ENCODE results near the gene KIAA1755.
A peak's percentile ranks its signal among the peaks of the same experiment; 100 is the strongest.

The KIAA1755 gene

GRCh38 chr20:38192323-38192885 lies 68.1 kb downstream of the KIAA1755 start:
- in situ Hi-C loops (cut with HindIII; ENCODE audit: low pct_ligation_motif_present, low sequenced_read_pairs) = no loop called here
- Histone ChIP-seq H3K36me3 (replicated peaks) (no peaks in the 10 kb centered on the region), H3K27me3 (replicated peaks) (no peaks in the 10 kb centered on the region)

DNA sequence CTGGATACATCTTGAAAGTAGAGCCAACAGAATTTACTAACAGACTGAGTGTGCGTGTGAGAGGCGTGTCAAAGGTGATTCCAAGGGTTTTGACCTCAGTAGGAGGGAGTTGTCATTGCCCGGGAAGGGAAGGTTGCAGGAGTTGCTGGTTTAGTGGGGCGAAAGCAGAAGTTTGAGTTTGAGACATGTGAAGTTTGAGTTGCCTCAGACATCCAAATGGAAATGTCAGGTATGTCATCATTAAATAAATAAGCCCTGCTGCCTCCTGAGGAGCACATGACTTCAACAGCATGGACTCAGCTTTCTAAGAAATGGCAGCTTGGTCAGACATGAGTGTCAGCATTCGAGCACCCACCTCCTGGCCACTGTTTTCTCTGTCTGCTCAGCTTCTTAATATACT lies 68.9 kb downstream of the KIAA1755 start:
- DNase-seq = no peak
- Histone ChIP-seq H3K4me3 (ENCODE audit: low read depth, low read length) (no peak overlapping the region), H3K27me3 (replicated peaks) (no peaks in the 10 kb centered on the region), H3K36me3 (replicated peaks) (no peaks in the 10 kb centered on the region), H3K27ac (no peak overlapping the region)
- in situ Hi-C loops (cut with HindIII; ENCODE audit: low pct_ligation_motif_present, low sequenced_read_pairs) = no loop called here
- TF ChIP-seq, protein P1, sequence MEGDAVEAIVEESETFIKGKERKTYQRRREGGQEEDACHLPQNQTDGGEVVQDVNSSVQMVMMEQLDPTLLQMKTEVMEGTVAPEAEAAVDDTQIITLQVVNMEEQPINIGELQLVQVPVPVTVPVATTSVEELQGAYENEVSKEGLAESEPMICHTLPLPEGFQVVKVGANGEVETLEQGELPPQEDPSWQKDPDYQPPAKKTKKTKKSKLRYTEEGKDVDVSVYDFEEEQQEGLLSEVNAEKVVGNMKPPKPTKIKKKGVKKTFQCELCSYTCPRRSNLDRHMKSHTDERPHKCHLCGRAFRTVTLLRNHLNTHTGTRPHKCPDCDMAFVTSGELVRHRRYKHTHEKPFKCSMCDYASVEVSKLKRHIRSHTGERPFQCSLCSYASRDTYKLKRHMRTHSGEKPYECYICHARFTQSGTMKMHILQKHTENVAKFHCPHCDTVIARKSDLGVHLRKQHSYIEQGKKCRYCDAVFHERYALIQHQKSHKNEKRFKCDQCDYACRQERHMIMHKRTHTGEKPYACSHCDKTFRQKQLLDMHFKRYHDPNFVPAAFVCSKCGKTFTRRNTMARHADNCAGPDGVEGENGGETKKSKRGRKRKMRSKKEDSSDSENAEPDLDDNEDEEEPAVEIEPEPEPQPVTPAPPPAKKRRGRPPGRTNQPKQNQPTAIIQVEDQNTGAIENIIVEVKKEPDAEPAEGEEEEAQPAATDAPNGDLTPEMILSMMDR (IDR thresholded peaks at IDR 0.05; ENCODE audit: low read depth, low read length, missing control alignments) = no peak

More at GRCh38 chr20:38192323-38192885, 68.1 kb downstream of the KIAA1755 start:
- no peak overlapping the region for H3K4me3 ChIP-seq (ENCODE audit: low read depth, low read length)
- no peak for DNase-seq
- H3K27ac ChIP-seq = no peak overlapping the region
- TF ChIP-seq, protein P1 (IDR thresholded peaks at IDR 0.05; ENCODE audit: low read depth, low read length, missing control alignments) = no peak

DNA sequence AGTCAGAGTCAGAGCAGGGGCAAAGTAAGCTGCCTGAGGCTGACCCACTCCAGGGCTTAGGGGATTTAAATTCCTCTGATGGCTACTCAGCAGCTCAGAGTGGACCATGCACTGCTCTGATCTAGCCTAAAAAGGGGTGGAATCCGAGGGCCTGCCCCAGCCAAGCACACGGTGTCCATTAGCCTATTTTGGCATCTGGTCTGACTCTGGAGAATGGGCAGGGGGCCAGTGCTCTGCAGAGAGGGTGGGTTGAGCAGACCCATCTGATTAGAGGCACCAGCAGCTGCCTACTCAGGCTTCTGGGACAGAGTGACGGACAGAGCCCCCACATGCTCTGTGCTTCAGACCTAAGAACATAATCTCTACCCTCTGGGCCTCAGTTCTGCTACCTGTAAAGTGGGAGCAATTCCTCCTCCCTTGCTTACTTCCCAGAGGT lies 69.6 kb downstream of the KIAA1755 start:
- TF ChIP-seq, protein P1 (IDR thresholded peaks at IDR 0.05; ENCODE audit: low read depth, low read length, missing control alignments) = no peak
- no peak overlapping the region for H3K27ac ChIP-seq
- DNase-seq = no peak
- no peaks in the 10 kb centered on the region for H3K36me3 ChIP-seq (replicated peaks)
- no peak overlapping the region for H3K4me3 ChIP-seq (ENCODE audit: low read depth, low read length)
- H3K27me3 ChIP-seq (replicated peaks) = no peaks in the 10 kb centered on the region
- in situ Hi-C loops (cut with HindIII; ENCODE audit: low pct_ligation_motif_present, low sequenced_read_pairs) = no loop called here

- H3K27me3 ChIP-seq (replicated peaks) = no peaks in the 10 kb centered on the region
- H3K27ac ChIP-seq = no peak overlapping the region
- TF ChIP-seq, protein P1 (IDR thresholded peaks at IDR 0.05; ENCODE audit: low read depth, low read length, missing control alignments) = no peak
- no peak overlapping the region for H3K4me3 ChIP-seq (ENCODE audit: low read depth, low read length)
- in situ Hi-C loops (cut with HindIII; ENCODE audit: low pct_ligation_motif_present, low sequenced_read_pairs) = no loop called here
- no peak for DNase-seq
- no peaks in the 10 kb centered on the region for H3K36me3 ChIP-seq (replicated peaks)
Observed at GRCh38 chr20:38190166-38190565, 70.4 kb downstream of the KIAA1755 start.

DNA sequence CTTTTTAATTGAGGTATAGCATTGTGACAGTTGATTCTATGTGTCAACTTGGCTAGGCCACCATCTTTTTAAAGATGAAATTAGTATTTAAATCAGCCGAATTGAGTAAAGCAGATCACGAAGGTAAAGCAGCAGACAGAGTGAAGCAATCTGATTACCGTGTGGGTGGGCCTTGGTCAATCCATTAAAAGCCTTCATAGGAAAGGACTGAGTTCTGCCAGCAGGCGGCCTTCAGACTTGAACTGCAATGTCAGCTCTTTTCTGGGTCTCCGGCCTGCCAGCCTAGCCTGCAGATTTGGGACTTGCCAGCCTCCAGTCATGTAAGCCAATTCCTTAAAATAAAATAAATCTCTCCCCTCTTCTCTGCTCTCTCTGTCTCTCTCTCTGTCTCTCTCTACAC lies 73.0 kb downstream of the KIAA1755 start:
- Histone ChIP-seq H3K27me3 (replicated peaks) (no peaks in the 10 kb centered on the region), H3K27ac (no peak overlapping the region), H3K36me3 (replicated peaks) (no peaks in the 10 kb centered on the region), H3K4me3 (ENCODE audit: low read depth, low read length) (no peak overlapping the region)
- TF ChIP-seq, protein P1 (IDR thresholded peaks at IDR 0.05; ENCODE audit: low read depth, low read length, missing control alignments) = peak; percentile 66
- no peak for DNase-seq
- in situ Hi-C loops (cut with HindIII; ENCODE audit: low pct_ligation_motif_present, low sequenced_read_pairs) = no loop called here

DNA sequence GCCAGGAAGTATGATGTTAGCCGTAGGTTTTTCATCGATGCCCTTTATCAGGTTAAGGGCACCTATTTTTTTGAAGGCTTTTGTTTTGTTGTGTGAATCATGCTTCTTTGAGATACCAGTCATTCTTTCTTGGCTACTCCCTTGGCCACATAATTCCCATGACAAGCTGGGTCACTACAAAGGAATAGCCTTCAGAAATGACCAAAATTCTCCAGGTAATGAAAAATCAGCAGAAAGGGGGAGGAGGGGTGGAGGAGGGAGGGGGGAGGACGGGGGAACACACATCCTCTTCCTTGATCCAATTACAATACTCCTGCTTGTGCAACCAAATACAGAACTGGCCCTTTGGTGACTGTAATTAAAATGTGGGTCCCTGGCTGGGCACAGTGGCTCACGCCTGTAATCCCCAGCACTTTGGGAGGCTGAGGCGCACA lies 73.7 kb downstream of the KIAA1755 start:
- Histone ChIP-seq H3K4me3 (ENCODE audit: low read depth, low read length) (no peak overlapping the region), H3K27ac (no peak overlapping the region), H3K36me3 (replicated peaks) (no peaks in the 10 kb centered on the region), H3K27me3 (replicated peaks) (no peaks in the 10 kb centered on the region)
- no peak for DNase-seq
- in situ Hi-C loops (cut with HindIII; ENCODE audit: low pct_ligation_motif_present, low sequenced_read_pairs) = no loop called here
- TF ChIP-seq, protein P1 (IDR thresholded peaks at IDR 0.05; ENCODE audit: low read depth, low read length, missing control alignments) = no peak

All from brain microvascular endothelial cell (primary cell).